ENCODE measurements around the gene ZNF177.

Gene ZNF177

GRCh38 chr19:9406798-9407352, 44.1 kb downstream of the ZNF177 start:
- no peak for TF ChIP-seq Cebpa-rat (IDR thresholded peaks at IDR 0.05)
- Histone ChIP-seq H3K4me1 (peaks cover 12 to 16% (median 14%) of the 10 kb centered on the region in 10 experiments; a peak in 19 of 20 replicates), H3K9ac (no peak overlapping the region), H3K9me3 (replicated peaks in 1 of 11) (peaks cover 72 to 86% (median 84%) of the 10 kb centered on the region in 11 experiments), H3K27me3 (no peaks in the 10 kb centered on the region), H3K27ac (no peak overlapping the region; a peak in 1 of 22 replicates), H3K4me3 (no peak overlapping the region; a peak in 1 of 20 replicates), H3K4me2 (no peak overlapping the region; a peak in 1 of 22 replicates), H4K20me1 (no peaks in the 10 kb centered on the region), H3K36me3 (peaks cover 17 to 31% (median 25%) of the 10 kb centered on the region in 11 experiments)

DNA sequence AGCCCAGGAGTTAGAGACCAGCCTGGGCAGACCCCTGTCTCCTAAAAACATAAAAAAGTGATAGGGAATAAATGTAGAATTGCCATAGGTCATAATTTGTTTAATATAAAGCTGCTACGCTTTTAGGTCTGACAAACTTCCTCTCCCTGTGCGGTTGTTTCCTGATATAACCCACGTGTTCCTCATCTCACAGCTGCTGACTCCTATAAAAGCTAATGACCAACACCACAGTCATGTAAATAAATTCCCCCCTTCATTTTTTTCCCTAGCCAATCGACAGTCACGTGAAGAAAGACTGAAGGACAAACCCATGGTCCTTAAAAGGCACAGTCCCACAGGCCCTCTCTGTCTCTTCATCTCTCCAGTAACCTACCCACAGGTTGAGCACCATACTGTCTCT, 45.0 kb downstream of the ZNF177 start:
- no peak for TF ChIP-seq Cebpa-rat (IDR thresholded peaks at IDR 0.05)
- H3K4me3 ChIP-seq, result peak overlapping the region in 8 of 10 experiments; percentile 6 to 36 (median 16); a peak in 7 of 20 replicates
- H3K9ac ChIP-seq, result peak overlapping the region in 3 of 11 experiments; percentile 7 to 39 (median 30); a peak in 4 of 22 replicates
- peak overlapping the region in 10 of 11 experiments; percentile 25 to 72 (median 56); a peak in 18 of 22 replicates for H3K27ac ChIP-seq
- H4K20me1 ChIP-seq, result no peaks in the 10 kb centered on the region
- H3K4me2 ChIP-seq, result peak overlapping the region; percentile 52 to 73 (median 64)
- H3K36me3 ChIP-seq, result peaks cover 26 to 40% (median 34%) of the 10 kb centered on the region in 11 experiments
- peaks cover 81 to 95% (median 93%) of the 10 kb centered on the region in 11 experiments for H3K9me3 ChIP-seq (replicated peaks in 1 of 11)
- H3K27me3 ChIP-seq, result no peaks in the 10 kb centered on the region
- H3K4me1 ChIP-seq, result peaks cover 12 to 16% (median 14%) of the 10 kb centered on the region in 10 experiments; a peak in 19 of 20 replicates

DNA sequence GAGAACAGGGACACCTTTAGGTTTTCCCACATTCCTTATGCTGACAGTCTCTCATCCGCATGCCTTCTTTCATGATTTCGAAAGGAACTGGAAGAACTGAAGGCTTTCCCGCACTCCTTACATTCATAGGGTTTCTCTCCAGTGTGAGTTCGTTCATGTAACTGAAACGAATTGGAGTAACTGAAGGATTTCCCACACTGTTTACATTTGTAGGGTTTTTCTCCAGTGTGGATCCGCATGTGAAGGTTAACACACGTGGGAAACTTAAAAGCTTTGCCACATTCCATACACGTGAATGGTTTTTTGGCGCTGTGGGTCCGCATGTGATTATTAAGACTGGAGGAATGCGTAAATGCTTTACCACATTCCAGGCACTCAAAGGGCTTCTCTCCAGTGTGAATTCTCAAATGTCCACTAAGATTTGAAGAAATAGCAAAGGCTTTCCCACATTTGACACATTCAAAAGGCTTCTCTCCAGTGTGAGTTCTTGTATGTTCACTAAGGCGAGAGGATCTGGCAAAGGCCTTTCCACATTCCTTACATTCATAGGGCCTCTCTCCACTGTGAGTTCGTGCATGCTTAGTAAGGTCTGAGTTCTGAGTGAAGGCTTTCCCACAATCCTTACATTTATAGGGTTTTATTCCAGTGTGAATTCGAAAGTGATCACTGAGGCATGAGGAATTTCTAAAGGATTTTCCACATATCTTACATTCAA, 50.6 kb downstream of the ZNF177 start:
- H3K9me3 ChIP-seq (replicated peaks in 1 of 11), result peaks cover 100% of the 10 kb centered on the region in 11 experiments

DNA sequence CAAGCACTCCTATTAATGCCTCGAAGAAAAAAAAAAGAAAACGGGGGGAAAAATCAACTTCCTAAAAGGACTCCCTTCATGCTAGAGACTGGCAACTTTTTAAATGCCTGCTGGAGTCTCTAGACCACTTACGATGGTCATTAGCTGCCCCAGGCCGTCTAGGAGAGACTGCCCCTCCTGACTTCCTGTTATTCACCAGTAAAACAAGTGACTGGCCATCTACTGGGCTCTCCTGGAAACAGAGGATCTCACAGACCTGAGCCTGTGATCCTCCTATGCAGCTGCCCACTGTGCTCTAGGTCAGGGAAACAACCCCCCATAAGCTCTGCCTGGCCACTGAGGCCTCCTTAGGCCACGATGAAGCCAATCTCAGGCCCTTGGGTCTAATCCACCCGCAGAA, 65.1 kb downstream of the ZNF177 start:
- Histone ChIP-seq H4K20me1 (peaks cover 0 to 57% (median 7%) of the 10 kb centered on the region in 11 experiments; a peak in 8 of 22 replicates), H3K4me3 (no peak overlapping the region), H3K9ac (no peak overlapping the region), H3K27ac (no peak overlapping the region), H3K27me3 (no peaks in the 10 kb centered on the region), H3K9me3 (replicated peaks in 1 of 11) (peaks cover 17 to 40% (median 27%) of the 10 kb centered on the region in 11 experiments; a peak in 21 of 22 replicates), H3K4me2 (no peak overlapping the region), H3K36me3 (peaks cover 92 to 98% (median 97%) of the 10 kb centered on the region in 11 experiments), H3K4me1 (peaks cover 2 to 32% (median 23%) of the 10 kb centered on the region in 10 experiments; a peak in 19 of 20 replicates)
- no peak for TF ChIP-seq Cebpa-rat (IDR thresholded peaks at IDR 0.05)

More for the DNA sequence above, 50.6 kb downstream of the ZNF177 start:
- Histone ChIP-seq H3K36me3 (peaks cover 82 to 96% (median 90%) of the 10 kb centered on the region in 11 experiments), H3K9ac (no peak overlapping the region), H3K4me2 (no peak overlapping the region), H4K20me1 (no peaks in the 10 kb centered on the region), H3K4me1 (peaks cover 1 to 4% (median 2%) of the 10 kb centered on the region in 10 experiments; a peak in 18 of 20 replicates), H3K27me3 (no peaks in the 10 kb centered on the region), H3K27ac (no peak overlapping the region), H3K4me3 (peak overlapping the region; percentile 24 to 56 (median 34); a peak in 13 of 20 replicates)
- no peak for TF ChIP-seq Cebpa-rat (IDR thresholded peaks at IDR 0.05)

- Histone ChIP-seq H3K27ac (peak overlapping the region in 7 of 11 experiments; percentile 2 to 56 (median 31); a peak in 12 of 22 replicates), H3K9me3 (replicated peaks in 1 of 11) (peaks cover 0 to 15% (median 6%) of the 10 kb centered on the region in 11 experiments; a peak in 18 of 22 replicates), H3K27me3 (no peaks in the 10 kb centered on the region), H3K4me3 (peak overlapping the region in 1 of 10 experiments; percentile 25; a peak in 1 of 20 replicates), H3K4me2 (peak overlapping the region in 9 of 11 experiments; percentile 1 to 74 (median 58); a peak in 16 of 22 replicates), H3K4me1 (peaks cover 17 to 49% (median 39%) of the 10 kb centered on the region in 10 experiments), H3K9ac (peak overlapping the region in 6 of 11 experiments; percentile 17 to 46 (median 36); a peak in 7 of 22 replicates), H4K20me1 (peaks cover 0 to 60% (median 17%) of the 10 kb centered on the region in 11 experiments; a peak in 10 of 22 replicates), H3K36me3 (peaks cover 75 to 85% (median 80%) of the 10 kb centered on the region in 11 experiments)
- TF ChIP-seq Cebpa-rat (IDR thresholded peaks at IDR 0.05), result no peak
Observed at GRCh38 chr19:9430444-9430843, 67.6 kb downstream of the ZNF177 start.

DNA sequence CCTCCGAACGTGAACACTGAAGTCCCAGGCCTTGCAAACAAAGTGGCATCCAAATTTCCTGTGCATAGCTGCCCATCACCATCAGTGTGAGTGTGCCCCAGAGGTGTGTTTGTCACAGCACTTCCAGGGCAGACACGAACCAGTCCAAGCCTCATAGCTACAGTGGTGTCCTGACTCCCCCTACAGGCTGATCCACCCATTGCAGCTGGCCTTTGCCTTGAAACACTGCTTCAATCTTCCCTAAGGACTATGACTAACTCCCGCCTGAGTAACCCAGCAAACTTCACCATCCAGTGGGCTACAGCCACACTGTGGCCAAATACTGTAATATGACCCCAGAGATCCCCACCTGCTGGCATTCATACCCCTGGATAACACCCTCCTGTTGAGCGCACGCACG, 68.7 kb downstream of the ZNF177 start:
- peaks cover 0 to 54% (median 12%) of the 10 kb centered on the region in 11 experiments; a peak in 10 of 22 replicates for H4K20me1 ChIP-seq
- H3K4me2 ChIP-seq, result peak overlapping the region in 9 of 11 experiments; percentile 10 to 74 (median 58); a peak in 16 of 22 replicates
- no peak overlapping the region for H3K4me3 ChIP-seq
- no peak overlapping the region for H3K9ac ChIP-seq
- H3K9me3 ChIP-seq (replicated peaks in 1 of 11), result 0 out of 22 replicates have a peak, but pooled peaks cover 0 to 7% (median 0%) of the 10 kb centered on the region in 11 experiments
- H3K27ac ChIP-seq, result no peak overlapping the region
- H3K4me1 ChIP-seq, result peaks cover 24 to 58% (median 45%) of the 10 kb centered on the region in 10 experiments
- H3K36me3 ChIP-seq, result peaks cover 65 to 74% (median 70%) of the 10 kb centered on the region in 11 experiments
- TF ChIP-seq Cebpa-rat (IDR thresholded peaks at IDR 0.05), result no peak
- no peaks in the 10 kb centered on the region for H3K27me3 ChIP-seq

Measured in BLaER1 treated with 17β-estradiol and CSF1 and Interleukin-3, amounts not matched to agents 10 nM and 100 nM (cell line).